Calu3 (cell line): ENCODE data around the gene GALNT14. TPM values are rescaled to one million over a fixed set of nuclear protein-coding genes. Genes with fewer than 3 reads are reported as not detected.

Experiments used
- BruUV-seq: library from RNA; stranded (reverse); fragments of 400-500 nt; replicated peaks from 2 replicates; lab custom pipeline; 2021; lab: Mats Ljungman, UMichigan
- CTCF ChIA-PET: fragments of 300-600 bp; sonication (Branson Sonifier 250); formaldehyde crosslinking; loops from one replicate; lab custom pipeline; 2022; ENCODE audit warnings: antibody characterized with exemption; lab: Charles Lee
- DNase-seq: peaks from one replicate; pipeline ENCODE4 v3.0.0; 2022
- H3K27ac Mint-ChIP-seq: one replicate; pipeline ENCODE4 v1.8.0; 2022; ENCODE audit warnings: mixed read lengths; ENCODE audit not compliant: unreplicated experiment
- H3K27me3 Mint-ChIP-seq: one replicate; pipeline ENCODE4 v1.8.0; 2022; ENCODE audit warnings: mixed read lengths; ENCODE audit not compliant: unreplicated experiment
- H3K36me3 Mint-ChIP-seq: one replicate; pipeline ENCODE4 v1.8.0; 2022; ENCODE audit warnings: mild to moderate bottlenecking, moderate library complexity, mixed read lengths; ENCODE audit not compliant: insufficient read depth, unreplicated experiment
- H3K4me1 Mint-ChIP-seq: one replicate; pipeline ENCODE4 v1.8.0; 2022; ENCODE audit warnings: mild to moderate bottlenecking, low read depth, mixed read lengths; ENCODE audit not compliant: unreplicated experiment
- H3K4me3 Mint-ChIP-seq: one replicate; pipeline ENCODE4 v1.8.0; 2022; ENCODE audit warnings: mild to moderate bottlenecking, low read depth, moderate library complexity, mixed read lengths; ENCODE audit not compliant: unreplicated experiment
- H3K9me3 Mint-ChIP-seq: one replicate; pipeline ENCODE4 v1.8.0; 2022; ENCODE audit warnings: low read depth, mixed read lengths; ENCODE audit not compliant: unreplicated experiment
- CTCF ChIP-seq: fragments of 200-600 bp; IDR thresholded peaks from one replicate; pipeline ENCODE4 v1.8.0; 2022; ENCODE audit warnings: antibody characterized with exemption; ENCODE audit not compliant: unreplicated experiment
- intact Hi-C: fragments of 100-400 bp; cut with micrococcal nuclease; formaldehyde crosslinking; loops from one replicate; pipeline ENCODE4 v1.10.0; 2022; ENCODE audit not compliant: unreplicated experiment
- total RNA-seq: library from RNA; stranded (reverse); gene quantifications from 2 replicates; pipeline ENCODE4 v1.2.3, GENCODE V29; 2022

The GALNT14 gene
- total RNA-seq, 1 experiment from 2014 or later: 61.9 TPM

GRCh38 chr2:31008561-31009114, 129.6 kb downstream of the GALNT14 start:
- no peak for DNase-seq
- Mint-ChIP-seq H3K27me3 (no peaks in the 10 kb centered on the region), H3K27ac (no peak overlapping the region), H3K36me3 (peaks cover 8% of the 10 kb centered on the region), H3K4me1 (peaks cover 17% of the 10 kb centered on the region), H3K9me3 (no peaks in the 10 kb centered on the region), H3K4me3 (no peak overlapping the region)
- no TSS peak for BruUV-seq
- intact Hi-C loops: loop anchor here (10.0 kb wide), 1 partner anchor 126 kb away; the partner anchor contains the start of gene GALNT14
- no peak for TF ChIP-seq CTCF
- CTCF ChIA-PET: no interaction called here

- peaks cover under 1% of the 10 kb centered on the region for H3K36me3 Mint-ChIP-seq
- TF ChIP-seq CTCF: no peak
- H3K27ac Mint-ChIP-seq: peak overlapping the region; percentile 37
- CTCF ChIA-PET: no interaction called here
- H3K4me1 Mint-ChIP-seq: peaks cover 1% of the 10 kb centered on the region
- no peaks in the 10 kb centered on the region for H3K27me3 Mint-ChIP-seq
- no peak overlapping the region for H3K4me3 Mint-ChIP-seq
- no peaks in the 10 kb centered on the region for H3K9me3 Mint-ChIP-seq
- no peak for DNase-seq
- intact Hi-C loops: loop anchor here (10.0 kb wide), 1 partner anchor 131 kb away; the partner anchor contains the start of gene GALNT14
- no TSS peak for BruUV-seq
Measured at GRCh38 chr2:31004257-31004656, 134.0 kb downstream of the GALNT14 start.

- peak overlapping the region; percentile 37 for H3K27ac Mint-ChIP-seq
- CTCF ChIA-PET: no interaction called here
Measured at GRCh38 chr2:31003749-31004148, 134.5 kb downstream of the GALNT14 start.

GRCh38 chr2:31002537-31003150, 135.6 kb downstream of the GALNT14 start:
- no peaks in the 10 kb centered on the region for H3K27me3 Mint-ChIP-seq
- intact Hi-C loops: loop anchor here (10.0 kb wide), 1 partner anchor 132 kb away; the partner anchor contains the start of gene GALNT14
- H3K9me3 Mint-ChIP-seq: no peaks in the 10 kb centered on the region
- BruUV-seq: no TSS peak
- H3K4me3 Mint-ChIP-seq: no peak overlapping the region
- no peak for TF ChIP-seq CTCF
- CTCF ChIA-PET: interaction anchor here (1.3 kb wide), 1 partner anchor 135 kb away, joined by 3 read pairs; the partner anchor contains the start of gene GALNT14
- H3K27ac Mint-ChIP-seq: no peak overlapping the region
- H3K4me1 Mint-ChIP-seq: no peaks in the 10 kb centered on the region
- DNase-seq: no peak
- no peaks in the 10 kb centered on the region for H3K36me3 Mint-ChIP-seq

More at GRCh38 chr2:31003749-31004148, 134.5 kb downstream of the GALNT14 start:
- DNase-seq: no peak
- Mint-ChIP-seq H3K4me1 (no peaks in the 10 kb centered on the region), H3K9me3 (no peaks in the 10 kb centered on the region), H3K27me3 (no peaks in the 10 kb centered on the region), H3K4me3 (no peak overlapping the region), H3K36me3 (no peaks in the 10 kb centered on the region)
- no peak for TF ChIP-seq CTCF
- intact Hi-C loops: loop anchor here (10.0 kb wide), 1 partner anchor 131 kb away; the partner anchor contains the start of gene GALNT14
- BruUV-seq: no TSS peak
